ENCODE data around the gene CEMIP2. TPM values are rescaled to one million over a fixed set of nuclear protein-coding genes. Genes with fewer than 3 reads are reported as not detected.

Gene CEMIP2
- total RNA-seq, 1 donor from 2014 or later, result 139 TPM

DNA sequence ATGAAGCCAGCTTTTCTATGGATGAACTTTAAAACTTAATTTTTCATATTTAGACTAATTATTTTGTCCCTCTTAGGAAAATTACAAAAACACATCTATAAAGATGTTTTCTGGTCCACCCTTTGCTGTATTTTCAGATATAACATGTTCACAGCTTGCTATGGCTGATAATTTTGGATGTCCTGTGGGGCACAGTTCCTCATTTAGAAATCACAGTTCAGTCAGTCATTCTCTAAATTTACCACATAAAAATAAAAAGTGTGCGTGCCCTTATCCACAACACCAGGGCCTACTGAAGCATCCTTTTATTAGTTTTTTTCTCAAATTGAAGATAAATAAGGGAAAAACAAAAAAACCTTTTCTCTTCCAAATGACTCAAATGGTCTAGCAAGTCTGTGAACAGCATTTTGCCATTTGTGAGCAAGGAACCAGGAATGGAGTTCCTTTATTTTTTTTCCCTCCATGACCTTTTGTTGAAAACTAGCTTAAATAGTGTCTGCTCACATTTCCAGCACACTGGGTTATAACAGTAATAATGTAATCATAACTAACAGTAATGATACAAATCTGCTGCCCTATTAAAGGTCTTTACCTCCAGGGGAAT, 87.1 kb downstream of the CEMIP2 start:
- Histone ChIP-seq H3K4me1 (ENCODE audit: insufficient read depth, low read length) (peaks cover 44% of the 10 kb centered on the region), H3K4me3 (ENCODE audit: insufficient read depth, low read depth, low read length) (no peak overlapping the region), H3K9me3 (ENCODE audit: insufficient read depth, low read depth, low read length) (no peaks in the 10 kb centered on the region), H2AFZ (ENCODE audit: low read depth, low read length) (no peak overlapping the region), H3K9ac (ENCODE audit: low read length) (peak overlapping the region; percentile 46), H4K20me1 (ENCODE audit: insufficient read depth, low read length) (no peaks in the 10 kb centered on the region), H3K27me3 (ENCODE audit: insufficient read depth, low read length) (no peaks in the 10 kb centered on the region), H3K36me3 (ENCODE audit: insufficient read depth, low read length) (no peaks in the 10 kb centered on the region), H3K4me2 (ENCODE audit: low read length) (peak overlapping the region; percentile 73), H3K27ac (ENCODE audit: low read depth, low read length) (peak overlapping the region; percentile 75), H3K79me2 (ENCODE audit: insufficient read depth, low read length) (no peaks in the 10 kb centered on the region)
- Mint-ChIP-seq H3K4me1 (ENCODE audit: low read depth, unreplicated experiment) (peaks cover 79% of the 10 kb centered on the region), H3K9me3 (ENCODE audit: unreplicated experiment) (peaks cover 2% of the 10 kb centered on the region), H3K36me3 (ENCODE audit: low read depth, unreplicated experiment) (peaks cover 8% of the 10 kb centered on the region), H3K4me3 (ENCODE audit: unreplicated experiment) (no peak overlapping the region), H3K27ac (ENCODE audit: unreplicated experiment) (peak overlapping the region; percentile 92), H3K27me3 (ENCODE audit: low read depth, unreplicated experiment) (no peaks in the 10 kb centered on the region)
- TF ChIP-seq, protein P1, sequence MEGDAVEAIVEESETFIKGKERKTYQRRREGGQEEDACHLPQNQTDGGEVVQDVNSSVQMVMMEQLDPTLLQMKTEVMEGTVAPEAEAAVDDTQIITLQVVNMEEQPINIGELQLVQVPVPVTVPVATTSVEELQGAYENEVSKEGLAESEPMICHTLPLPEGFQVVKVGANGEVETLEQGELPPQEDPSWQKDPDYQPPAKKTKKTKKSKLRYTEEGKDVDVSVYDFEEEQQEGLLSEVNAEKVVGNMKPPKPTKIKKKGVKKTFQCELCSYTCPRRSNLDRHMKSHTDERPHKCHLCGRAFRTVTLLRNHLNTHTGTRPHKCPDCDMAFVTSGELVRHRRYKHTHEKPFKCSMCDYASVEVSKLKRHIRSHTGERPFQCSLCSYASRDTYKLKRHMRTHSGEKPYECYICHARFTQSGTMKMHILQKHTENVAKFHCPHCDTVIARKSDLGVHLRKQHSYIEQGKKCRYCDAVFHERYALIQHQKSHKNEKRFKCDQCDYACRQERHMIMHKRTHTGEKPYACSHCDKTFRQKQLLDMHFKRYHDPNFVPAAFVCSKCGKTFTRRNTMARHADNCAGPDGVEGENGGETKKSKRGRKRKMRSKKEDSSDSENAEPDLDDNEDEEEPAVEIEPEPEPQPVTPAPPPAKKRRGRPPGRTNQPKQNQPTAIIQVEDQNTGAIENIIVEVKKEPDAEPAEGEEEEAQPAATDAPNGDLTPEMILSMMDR (IDR thresholded peaks at IDR 0.05; ENCODE audit: insufficient read depth, low read depth, low read length), result no peak
- no peak for TF ChIP-seq EZH2 (IDR thresholded peaks at IDR 0.05; ENCODE audit: insufficient read depth, low read length)
- FAIRE-seq (no peak), DNase-seq (ENCODE audit: low read depth) (peak; percentile 39)

- H3K9ac ChIP-seq (ENCODE audit: low read length), result peak overlapping the region; percentile 12
- FAIRE-seq, result peak; percentile 34
These were observed 87.9 kb downstream of the CEMIP2 start for GRCh38 chr9:71680189-71680980.

More at GRCh38 chr9:71680189-71680980, 87.9 kb downstream of the CEMIP2 start:
- no peaks in the 10 kb centered on the region for H4K20me1 ChIP-seq (ENCODE audit: insufficient read depth, low read length)
- Mint-ChIP-seq H3K4me1 (ENCODE audit: low read depth, unreplicated experiment) (peaks cover 72% of the 10 kb centered on the region), H3K4me3 (ENCODE audit: unreplicated experiment) (no peak overlapping the region), H3K36me3 (ENCODE audit: low read depth, unreplicated experiment) (peaks cover 6% of the 10 kb centered on the region), H3K27me3 (ENCODE audit: low read depth, unreplicated experiment) (no peaks in the 10 kb centered on the region), H3K9me3 (ENCODE audit: unreplicated experiment) (peaks cover 2% of the 10 kb centered on the region), H3K27ac (ENCODE audit: unreplicated experiment) (peak overlapping the region; percentile 92)
- no peaks in the 10 kb centered on the region for H3K79me2 ChIP-seq (ENCODE audit: insufficient read depth, low read length)
- no peaks in the 10 kb centered on the region for H3K36me3 ChIP-seq (ENCODE audit: insufficient read depth, low read length)
- DNase-seq (ENCODE audit: low read depth), result peak; percentile 70
- H3K9me3 ChIP-seq (ENCODE audit: insufficient read depth, low read depth, low read length), result no peaks in the 10 kb centered on the region
- H3K27me3 ChIP-seq (ENCODE audit: insufficient read depth, low read length), result no peaks in the 10 kb centered on the region
- peaks cover 41% of the 10 kb centered on the region for H3K4me1 ChIP-seq (ENCODE audit: insufficient read depth, low read length)
- no peak overlapping the region for H3K4me3 ChIP-seq (ENCODE audit: insufficient read depth, low read depth, low read length)
- TF ChIP-seq, protein P1 (IDR thresholded peaks at IDR 0.05; ENCODE audit: insufficient read depth, low read depth, low read length), result no peak
- no peak for TF ChIP-seq EZH2 (IDR thresholded peaks at IDR 0.05; ENCODE audit: insufficient read depth, low read length)
- peak overlapping the region; percentile 42 for H3K4me2 ChIP-seq (ENCODE audit: low read length)
- H2AFZ ChIP-seq (ENCODE audit: low read depth, low read length), result no peak overlapping the region
- peak overlapping the region; percentile 75 for H3K27ac ChIP-seq (ENCODE audit: low read depth, low read length)

Data from astrocyte (in vitro differentiated cells and primary cell).